GM12872 (cell line): ENCODE measurements around the gene DES.

Source experiments
- TF ChIP-seq, protein P1 (sequence below): IDR thresholded peaks from 3 replicates; pipeline ENCODE4 v1.5.1; 2011; ENCODE audit warnings: low read depth, mild to moderate bottlenecking, low read length, moderate library complexity; ENCODE audit not compliant: insufficient read depth

DES gene

DNA sequence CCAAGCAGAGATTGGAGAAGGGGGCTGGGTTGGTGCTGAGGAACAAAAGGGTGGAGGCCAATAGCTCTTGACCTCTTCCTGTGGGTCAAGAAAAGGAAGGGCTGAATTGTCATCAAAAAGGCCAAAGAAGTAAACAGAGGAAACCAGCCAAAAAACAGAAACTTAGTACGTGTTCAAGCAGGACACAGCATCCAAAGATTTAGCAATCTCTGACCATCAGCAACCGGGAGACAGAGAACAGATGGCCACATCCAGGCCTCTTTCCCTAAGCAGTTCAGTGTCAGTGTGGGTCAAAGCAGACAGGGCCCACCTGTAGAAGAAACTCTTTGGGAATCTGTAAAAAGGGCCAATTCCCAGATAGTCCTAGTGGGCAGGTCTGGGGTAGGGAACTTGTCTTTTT, 33.3 kb upstream of the DES start:
- TF ChIP-seq, protein P1, sequence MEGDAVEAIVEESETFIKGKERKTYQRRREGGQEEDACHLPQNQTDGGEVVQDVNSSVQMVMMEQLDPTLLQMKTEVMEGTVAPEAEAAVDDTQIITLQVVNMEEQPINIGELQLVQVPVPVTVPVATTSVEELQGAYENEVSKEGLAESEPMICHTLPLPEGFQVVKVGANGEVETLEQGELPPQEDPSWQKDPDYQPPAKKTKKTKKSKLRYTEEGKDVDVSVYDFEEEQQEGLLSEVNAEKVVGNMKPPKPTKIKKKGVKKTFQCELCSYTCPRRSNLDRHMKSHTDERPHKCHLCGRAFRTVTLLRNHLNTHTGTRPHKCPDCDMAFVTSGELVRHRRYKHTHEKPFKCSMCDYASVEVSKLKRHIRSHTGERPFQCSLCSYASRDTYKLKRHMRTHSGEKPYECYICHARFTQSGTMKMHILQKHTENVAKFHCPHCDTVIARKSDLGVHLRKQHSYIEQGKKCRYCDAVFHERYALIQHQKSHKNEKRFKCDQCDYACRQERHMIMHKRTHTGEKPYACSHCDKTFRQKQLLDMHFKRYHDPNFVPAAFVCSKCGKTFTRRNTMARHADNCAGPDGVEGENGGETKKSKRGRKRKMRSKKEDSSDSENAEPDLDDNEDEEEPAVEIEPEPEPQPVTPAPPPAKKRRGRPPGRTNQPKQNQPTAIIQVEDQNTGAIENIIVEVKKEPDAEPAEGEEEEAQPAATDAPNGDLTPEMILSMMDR, result no peak

DNA sequence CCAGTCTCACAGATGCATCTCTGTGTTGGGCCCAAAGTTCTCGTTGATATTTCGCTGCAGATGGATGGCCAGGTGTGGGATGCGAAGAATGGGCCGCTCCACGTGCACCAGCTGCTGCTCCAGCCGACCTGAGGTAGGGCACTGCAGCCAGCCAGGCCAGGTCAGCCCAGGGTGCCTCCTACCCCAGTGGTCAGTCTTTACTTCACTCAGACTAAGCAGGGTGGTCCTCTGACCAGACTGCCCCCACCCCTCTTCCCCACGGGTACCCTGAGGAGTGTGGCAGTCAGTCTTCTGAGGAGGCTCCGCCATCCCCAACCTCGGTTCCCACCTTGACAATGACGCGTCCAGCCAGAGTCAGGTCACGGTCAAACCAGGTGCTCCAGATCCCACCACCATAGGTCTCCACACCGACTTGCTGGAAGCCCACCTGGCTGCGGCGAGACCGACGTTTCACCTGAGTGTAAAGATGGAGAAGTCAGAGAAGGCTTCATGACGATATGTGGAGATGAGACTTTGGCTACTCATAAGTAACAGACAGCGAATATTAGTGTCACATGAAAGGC, 32.1 kb upstream of the DES start:
- TF ChIP-seq, protein P1, result no peak

DNA sequence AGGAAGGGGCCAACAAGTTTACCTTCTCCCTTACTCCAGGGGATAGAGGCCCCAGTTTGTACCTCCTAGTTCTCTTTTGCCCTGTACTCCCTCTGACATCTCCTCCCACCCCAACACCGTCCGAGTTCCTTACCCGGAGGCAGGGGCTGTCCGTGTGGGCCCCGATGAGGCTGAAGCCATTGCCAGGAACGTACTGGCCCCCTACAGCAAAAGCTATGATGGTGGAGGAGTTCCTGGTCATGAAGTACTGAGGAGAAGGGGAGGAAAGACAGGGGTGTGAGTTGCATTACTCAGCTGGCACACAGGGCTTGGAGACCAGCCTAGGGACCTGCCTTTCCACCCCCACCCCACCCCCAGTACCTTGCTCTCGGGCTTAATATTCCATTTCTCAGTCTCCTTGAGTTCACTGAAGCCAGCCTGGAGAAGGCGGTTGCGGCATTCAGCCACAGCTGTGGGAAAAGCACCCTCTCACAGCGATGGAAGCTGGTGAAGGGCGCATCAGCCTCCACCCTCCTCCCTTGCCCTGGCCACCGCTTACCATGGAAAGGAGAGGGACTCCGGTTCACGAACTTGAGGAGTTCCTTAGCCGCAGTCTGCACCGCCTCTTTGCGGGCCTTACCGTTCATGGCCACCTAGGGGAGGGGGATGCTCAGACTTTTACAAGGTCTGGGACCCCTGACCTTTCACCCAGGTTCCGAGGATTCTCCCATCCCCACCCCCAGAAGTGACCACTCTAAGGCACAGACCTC, 31.5 kb upstream of the DES start:
- TF ChIP-seq, protein P1, result no peak

DNA sequence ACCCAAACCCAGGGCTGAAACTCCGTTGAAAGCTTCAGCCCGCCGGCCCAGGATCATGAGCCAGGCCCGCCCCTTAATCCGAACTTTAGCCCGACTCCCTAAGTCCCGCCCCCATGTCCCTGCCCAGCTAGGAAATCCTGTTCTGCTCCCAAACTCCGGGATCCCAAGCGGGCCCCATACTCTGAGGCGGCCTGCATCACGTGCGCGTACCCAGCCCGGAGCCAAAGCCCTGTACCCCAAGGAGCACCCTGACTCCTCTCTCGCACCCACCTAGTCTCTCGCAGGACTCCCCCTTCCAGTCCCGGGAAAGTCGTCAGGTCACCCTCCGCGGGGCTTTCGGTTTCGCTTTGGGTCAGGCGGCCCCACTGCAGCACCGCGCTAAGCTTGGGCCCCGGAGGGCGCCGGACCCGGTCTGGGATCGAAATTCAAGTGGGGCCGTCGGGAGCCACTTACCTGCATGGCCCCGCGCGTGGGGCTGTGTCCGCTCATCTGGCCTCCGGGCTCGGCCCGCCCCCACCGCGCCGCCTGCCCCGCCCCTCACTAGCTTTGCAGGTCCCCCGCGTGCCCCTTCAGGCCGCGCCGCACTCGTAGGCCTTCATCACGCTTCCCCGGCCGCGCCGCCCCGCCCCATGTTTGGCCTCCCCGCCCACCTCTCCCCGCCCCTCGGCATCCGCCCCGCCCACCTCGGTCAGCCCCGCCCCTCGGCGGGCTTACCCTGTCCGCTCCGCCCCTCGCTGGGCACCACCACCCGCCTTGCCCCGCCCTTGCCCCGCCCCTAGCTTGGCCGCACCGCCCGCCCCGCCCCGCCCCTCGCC, 30.7 kb upstream of the DES start, which contains the start of gene DNPEP:
Gene DNPEP, minus strand, starts transcription at position 607 of the 815 bp plus-strand sequence. Its CDS starts 118 bp downstream, at position 489.
- TF ChIP-seq, protein P1, result no peak

DNA sequence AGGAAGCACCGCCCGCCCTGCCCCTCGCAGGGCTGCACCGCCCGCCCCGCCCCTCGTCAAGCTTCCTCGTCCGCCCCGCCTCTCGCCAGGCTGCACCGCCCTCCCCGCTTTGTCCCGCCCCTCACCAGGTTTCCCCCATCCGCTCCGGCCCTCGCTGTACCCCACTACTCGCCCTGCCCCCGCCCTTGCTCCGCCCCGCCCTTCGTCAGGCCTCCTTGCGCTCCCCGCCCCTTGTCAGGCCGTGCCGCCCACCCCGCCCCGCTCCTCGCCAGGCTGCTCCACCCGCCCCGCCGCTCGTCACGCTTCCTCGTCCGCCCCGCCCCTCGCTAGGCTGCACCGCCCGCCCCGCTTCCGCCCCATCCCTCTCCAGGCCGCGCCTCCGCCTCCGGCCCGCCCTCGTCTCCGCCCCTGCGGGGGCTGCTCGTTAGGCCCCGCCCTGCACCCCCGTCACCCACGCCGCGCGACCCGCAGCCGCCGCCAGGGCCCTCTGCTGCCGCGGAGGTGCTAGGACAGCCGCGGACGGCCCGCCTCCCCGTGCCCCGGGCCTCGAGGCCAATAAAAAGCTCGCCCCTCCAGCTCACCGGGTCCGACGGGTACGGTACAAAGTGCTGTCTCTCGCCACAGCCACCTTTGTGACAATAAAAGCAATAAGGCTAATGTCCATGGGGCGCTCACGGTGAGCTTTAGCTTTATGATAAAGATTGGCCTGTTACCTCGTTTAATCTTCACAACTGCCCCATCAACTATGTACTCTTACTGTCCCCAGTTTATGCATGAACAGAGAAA, 29.9 kb upstream of the DES start:
- TF ChIP-seq, protein P1, result peak; percentile 43; the same call in 2 of the 3 replicates

DNA sequence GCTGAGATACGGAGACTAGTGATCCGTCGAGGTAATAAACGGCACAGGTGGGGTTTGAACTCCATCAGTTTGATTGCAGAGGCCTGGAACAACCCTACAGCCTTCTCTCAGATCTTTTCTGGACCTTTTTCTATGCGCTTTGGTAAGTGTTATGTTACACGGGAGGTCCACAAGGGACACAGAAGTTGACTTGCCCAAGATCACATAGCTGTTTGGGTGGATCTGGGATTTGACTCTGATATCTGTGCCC, 29.3 kb upstream of the DES start:
- TF ChIP-seq, protein P1, result no peak

DNA sequence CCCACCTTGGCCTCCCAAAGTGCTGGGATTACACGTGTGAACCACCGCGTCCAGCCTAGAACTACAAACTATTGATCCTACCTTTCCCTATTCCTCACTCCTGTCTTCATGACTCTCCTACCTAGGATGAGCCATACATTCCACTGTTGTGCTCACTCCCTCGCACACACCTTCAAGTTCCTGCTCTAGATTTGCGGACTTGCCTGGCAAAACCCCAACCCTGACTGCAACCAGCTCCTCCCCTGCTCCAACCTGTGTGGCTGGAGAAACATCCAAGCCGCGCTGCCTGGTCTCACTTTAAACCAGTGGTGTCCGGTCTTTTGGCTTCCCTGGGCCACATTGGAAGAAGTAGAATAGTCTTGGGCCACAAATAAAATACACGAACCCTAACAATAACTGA, 25.4 kb upstream of the DES start:
- TF ChIP-seq, protein P1, result no peak
